LNCaP clone FGC (cell line): Measurements from ENCODE around the gene MYOCD.
A peak's percentile ranks its signal among the peaks of the same experiment; 100 is the strongest.

ENCODE experiments used
- DNase-seq: peaks from one replicate; pipeline ENCODE4 v3.0.0-alpha.2; 2011; ENCODE audit warnings: low read depth
- H3K4me3 ChIP-seq: 2 replicates; pipeline ENCODE4 v1.5.1; 2011; ENCODE audit warnings: mild to moderate bottlenecking, low read depth, low read length, control low read depth
- TF ChIP-seq, protein P1 (sequence below): IDR thresholded peaks from 2 replicates; pipeline ENCODE4 v1.5.1; 2012; ENCODE audit warnings: mild to moderate bottlenecking; ENCODE audit not compliant: control insufficient read depth, insufficient read depth; ENCODE audit errors: extremely low read depth

Gene MYOCD

DNA sequence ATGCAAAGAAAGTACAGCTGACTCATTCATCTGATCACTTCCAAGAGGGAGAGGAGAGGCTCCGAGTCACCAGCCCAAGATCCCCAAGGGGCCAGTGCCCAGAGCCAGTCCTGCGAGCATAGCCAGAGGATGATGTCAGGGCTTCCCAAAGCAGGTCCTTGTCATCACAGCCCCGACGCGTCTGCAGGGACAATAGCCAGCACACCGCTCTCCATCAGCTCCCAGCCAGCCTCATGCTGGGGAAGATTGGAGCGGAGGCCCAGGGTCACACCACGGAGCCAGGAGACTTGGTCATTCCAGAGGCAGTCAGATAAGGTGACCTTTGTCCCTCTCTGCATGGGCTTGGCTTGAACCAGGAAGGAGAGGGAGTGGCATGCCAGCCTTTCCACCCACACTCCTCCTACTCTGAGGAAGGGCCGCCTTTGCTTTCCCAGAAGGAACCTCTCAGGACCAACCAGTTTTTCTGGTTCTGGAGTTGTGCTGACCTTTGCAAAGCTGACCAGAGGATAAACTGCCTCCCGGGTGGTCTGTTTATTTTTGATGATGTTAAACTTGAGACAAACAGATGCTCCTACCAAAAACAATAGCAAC lies 65.3 kb downstream of the MYOCD start:
- DNase-seq = peak; percentile 85
- no peak overlapping the region for H3K4me3 ChIP-seq
- TF ChIP-seq, protein P1, sequence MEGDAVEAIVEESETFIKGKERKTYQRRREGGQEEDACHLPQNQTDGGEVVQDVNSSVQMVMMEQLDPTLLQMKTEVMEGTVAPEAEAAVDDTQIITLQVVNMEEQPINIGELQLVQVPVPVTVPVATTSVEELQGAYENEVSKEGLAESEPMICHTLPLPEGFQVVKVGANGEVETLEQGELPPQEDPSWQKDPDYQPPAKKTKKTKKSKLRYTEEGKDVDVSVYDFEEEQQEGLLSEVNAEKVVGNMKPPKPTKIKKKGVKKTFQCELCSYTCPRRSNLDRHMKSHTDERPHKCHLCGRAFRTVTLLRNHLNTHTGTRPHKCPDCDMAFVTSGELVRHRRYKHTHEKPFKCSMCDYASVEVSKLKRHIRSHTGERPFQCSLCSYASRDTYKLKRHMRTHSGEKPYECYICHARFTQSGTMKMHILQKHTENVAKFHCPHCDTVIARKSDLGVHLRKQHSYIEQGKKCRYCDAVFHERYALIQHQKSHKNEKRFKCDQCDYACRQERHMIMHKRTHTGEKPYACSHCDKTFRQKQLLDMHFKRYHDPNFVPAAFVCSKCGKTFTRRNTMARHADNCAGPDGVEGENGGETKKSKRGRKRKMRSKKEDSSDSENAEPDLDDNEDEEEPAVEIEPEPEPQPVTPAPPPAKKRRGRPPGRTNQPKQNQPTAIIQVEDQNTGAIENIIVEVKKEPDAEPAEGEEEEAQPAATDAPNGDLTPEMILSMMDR = no peak

DNA sequence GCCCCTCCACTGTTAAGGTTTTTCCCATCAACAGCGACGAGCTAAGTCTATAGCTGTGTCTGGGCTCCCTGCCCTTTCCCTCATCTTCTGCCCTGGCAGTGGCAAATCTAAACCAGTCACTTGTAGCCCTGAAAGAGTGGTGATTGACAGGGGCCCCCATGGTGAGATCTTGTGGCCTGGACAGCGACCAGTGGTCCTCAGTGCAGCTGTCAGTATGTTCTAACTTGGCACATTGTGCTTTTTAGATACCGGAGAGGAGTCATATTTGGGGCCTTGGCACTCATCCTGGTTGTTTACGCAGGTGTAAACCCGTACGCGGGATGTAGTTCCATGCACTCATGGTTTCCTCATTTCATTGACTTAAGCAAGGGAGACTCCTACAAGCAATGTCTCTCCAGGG lies 66.1 kb downstream of the MYOCD start:
- TF ChIP-seq, protein P1 = no peak
- DNase-seq = no peak
- no peak overlapping the region for H3K4me3 ChIP-seq

DNA sequence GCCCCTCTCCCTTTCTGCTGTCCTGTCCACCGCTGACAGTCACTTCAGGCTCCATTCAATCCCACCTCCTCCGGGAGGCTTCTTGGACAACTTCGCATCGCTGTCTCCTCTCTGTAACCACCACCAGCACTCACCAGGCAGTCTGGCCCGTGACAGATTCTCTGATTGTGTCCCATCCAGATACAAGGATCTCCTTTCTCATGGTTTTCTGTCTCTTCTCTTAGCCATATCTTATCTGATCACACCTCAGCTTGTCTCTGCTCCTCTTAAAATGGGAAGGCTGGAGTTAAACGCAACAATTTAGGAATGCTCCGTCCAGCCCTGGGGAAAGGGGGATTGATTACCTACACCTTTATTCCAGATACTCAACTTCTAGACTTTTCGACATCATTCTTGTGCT lies 66.7 kb downstream of the MYOCD start:
- no peak for DNase-seq
- H3K4me3 ChIP-seq = no peak overlapping the region
- TF ChIP-seq, protein P1 = no peak

DNA sequence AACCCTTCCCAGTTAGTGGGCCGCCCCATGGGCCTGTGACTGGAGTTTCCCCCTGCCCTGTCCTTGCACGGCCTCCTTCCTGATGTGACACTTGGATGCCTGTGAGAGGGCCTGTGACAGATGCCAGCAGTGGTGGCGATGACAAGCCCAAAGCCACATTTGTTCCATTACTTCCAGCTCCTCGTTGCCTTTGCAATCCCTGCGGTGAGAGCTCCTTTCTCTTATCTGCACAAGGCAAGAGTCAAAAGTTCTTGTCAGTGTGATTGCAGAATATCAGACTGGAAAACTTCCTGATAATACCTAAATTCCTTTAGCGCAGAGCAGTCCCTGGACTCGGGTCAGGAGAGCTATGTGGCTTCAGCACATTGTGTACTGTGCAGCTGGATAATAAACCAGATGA lies 69.2 kb downstream of the MYOCD start:
- TF ChIP-seq, protein P1 = no peak
- DNase-seq = no peak
- H3K4me3 ChIP-seq = no peak overlapping the region

DNA sequence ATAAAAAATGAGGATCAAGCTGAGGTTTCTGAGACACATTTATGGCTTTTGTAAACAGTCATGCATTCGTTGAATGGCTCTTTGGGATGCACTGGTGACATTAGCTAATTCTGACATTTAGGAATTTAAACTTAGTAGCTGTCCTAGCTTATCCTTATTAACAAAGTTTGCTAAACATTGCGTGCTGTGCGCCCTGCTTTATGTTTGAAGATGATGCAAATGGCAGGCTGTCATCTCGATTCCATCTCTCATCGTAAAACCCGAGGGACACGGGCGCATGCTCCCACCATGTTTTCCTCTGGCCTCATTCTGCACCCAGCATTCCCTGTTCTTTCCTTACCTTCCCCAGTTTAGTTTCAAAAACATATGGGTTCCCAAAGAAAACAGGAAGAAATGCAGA lies 69.8 kb downstream of the MYOCD start:
- no peak for DNase-seq
- no peak overlapping the region for H3K4me3 ChIP-seq
- TF ChIP-seq, protein P1 = no peak

DNA sequence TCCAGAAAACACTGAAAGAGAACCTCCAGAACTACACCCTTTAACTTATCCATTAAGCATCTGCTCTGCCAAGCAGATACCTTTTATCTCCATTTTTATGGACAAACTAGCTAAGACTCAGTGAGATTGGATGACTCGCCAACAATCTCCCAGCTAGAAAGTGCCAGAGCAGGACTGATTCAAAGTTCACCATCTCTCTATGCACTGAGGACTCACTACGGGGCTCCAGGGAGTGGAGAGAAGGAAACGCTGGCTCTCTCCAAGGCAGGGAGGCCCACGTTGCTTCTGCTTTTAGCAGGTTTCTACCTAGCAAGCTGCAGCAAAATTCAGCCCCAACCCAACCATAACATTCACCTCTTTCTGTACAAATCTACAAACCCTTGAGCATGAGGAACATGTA lies 70.8 kb downstream of the MYOCD start:
- no peak for DNase-seq

More for the DNA sequence above, 70.8 kb downstream of the MYOCD start:
- H3K4me3 ChIP-seq = no peak overlapping the region
- TF ChIP-seq, protein P1 = no peak
